Suprapubic skin (tissue), 4 donors: Measurements from ENCODE around the gene MAP10. TPM values are rescaled to one million over a fixed set of nuclear protein-coding genes. Genes with fewer than 3 reads are reported as not detected.

Experiments
- DNase-seq, 2 donors: peaks; one replicate each; pipeline ENCODE4 v3.0.0-alpha.2; 2019; ENCODE audit warnings: low spot score in 2 of 2
- H3K27ac ChIP-seq: fragments of 200-600 bp; sonication (generic); one replicate; pipeline ENCODE4 v1.5.1; 2019
- H3K27me3 ChIP-seq: fragments of 200-600 bp; sonication (generic); one replicate; pipeline ENCODE4 v1.5.1; 2019
- H3K36me3 ChIP-seq: fragments of 200-600 bp; sonication (generic); one replicate; pipeline ENCODE4 v1.5.1; 2019
- H3K4me1 ChIP-seq: fragments of 200-600 bp; sonication (generic); one replicate; pipeline ENCODE4 v1.5.1; 2019
- H3K4me3 ChIP-seq: fragments of 200-600 bp; sonication (generic); one replicate; pipeline ENCODE4 v1.5.1; 2019; ENCODE audit warnings: mild to moderate bottlenecking
- H3K9me3 ChIP-seq: fragments of 200-600 bp; sonication (generic); one replicate; pipeline ENCODE4 v1.5.1; 2019
- EP300 ChIP-seq: sonication (generic); formaldehyde crosslinking; IDR thresholded peaks from one replicate; pipeline ENCODE4 v1.6.1; 2017; ENCODE audit warnings: antibody characterized with exemption
- POLR2A ChIP-seq, 2 donors: fragments of 450-650 bp; IDR thresholded peaks; one replicate each; pipeline ENCODE4 v1.6.1; 2017; ENCODE audit warnings: antibody characterized with exemption in 2 of 2, mild to moderate bottlenecking in 2 of 2, moderate library complexity in 2 of 2
- POLR2AphosphoS5 ChIP-seq, 3 donors: sonication (generic); formaldehyde crosslinking; IDR thresholded peaks; one replicate each; pipeline ENCODE4 v1.6.1; 2017; ENCODE audit warnings: antibody characterized with exemption in 3 of 3
- WGBS: methylation state at CpG from one replicate; pipeline ENCODE4 v1.1.5; 2018; 5-methylcytosine and 5-hydroxymethylcytosine counted together
- total RNA-seq, 4 donors: library from RNA; depleted of rRNA; stranded (reverse); fragments of >200 nt; gene quantifications; one replicate each; pipeline ENCODE4 v1.1.0, GENCODE V29; 2016
- TF ChIP-seq, protein P1 (sequence below), 2 donors: fragments of 200-600 bp in 1 of 2; fragments of 450-650 bp in 1 of 2; sonication (generic) in 1 of 2; IDR thresholded peaks; one replicate each; pipeline ENCODE4 v1.5.1; 2016 to 2019; ENCODE audit warnings: antibody characterized with exemption in 2 of 2, mild to moderate bottlenecking in 1 of 2, moderate library complexity in 1 of 2

The MAP10 gene
- total RNA-seq, 4 donors from 2014 or later: 0.60 to 1.0 (median 0.81) TPM

DNA sequence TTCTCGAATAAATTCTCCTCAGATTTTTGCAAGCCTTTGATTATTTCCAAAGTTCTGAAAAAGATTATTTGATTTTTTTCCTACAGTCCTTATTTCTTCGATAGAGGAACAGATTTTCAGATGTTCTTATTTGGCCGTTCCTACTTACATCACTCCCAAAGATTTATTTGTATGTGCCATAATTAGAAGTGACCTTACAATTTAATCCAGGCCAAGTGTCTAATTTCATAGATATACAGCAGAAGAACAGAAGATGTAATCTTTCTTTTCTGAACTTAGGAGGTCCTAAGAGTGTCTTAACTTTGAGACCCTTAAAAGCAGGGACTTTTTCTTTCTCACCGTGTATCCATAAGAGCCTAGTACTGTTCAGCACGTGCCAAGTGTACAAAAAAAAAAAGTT, 46.3 kb downstream of the MAP10 start:
- TF ChIP-seq POLR2AphosphoS5 (IDR thresholded peaks at IDR 0.05): no peak
- no peak for TF ChIP-seq EP300
- TF ChIP-seq POLR2A (IDR thresholded peaks at IDR 0.05): no peak
- TF ChIP-seq, protein P1, sequence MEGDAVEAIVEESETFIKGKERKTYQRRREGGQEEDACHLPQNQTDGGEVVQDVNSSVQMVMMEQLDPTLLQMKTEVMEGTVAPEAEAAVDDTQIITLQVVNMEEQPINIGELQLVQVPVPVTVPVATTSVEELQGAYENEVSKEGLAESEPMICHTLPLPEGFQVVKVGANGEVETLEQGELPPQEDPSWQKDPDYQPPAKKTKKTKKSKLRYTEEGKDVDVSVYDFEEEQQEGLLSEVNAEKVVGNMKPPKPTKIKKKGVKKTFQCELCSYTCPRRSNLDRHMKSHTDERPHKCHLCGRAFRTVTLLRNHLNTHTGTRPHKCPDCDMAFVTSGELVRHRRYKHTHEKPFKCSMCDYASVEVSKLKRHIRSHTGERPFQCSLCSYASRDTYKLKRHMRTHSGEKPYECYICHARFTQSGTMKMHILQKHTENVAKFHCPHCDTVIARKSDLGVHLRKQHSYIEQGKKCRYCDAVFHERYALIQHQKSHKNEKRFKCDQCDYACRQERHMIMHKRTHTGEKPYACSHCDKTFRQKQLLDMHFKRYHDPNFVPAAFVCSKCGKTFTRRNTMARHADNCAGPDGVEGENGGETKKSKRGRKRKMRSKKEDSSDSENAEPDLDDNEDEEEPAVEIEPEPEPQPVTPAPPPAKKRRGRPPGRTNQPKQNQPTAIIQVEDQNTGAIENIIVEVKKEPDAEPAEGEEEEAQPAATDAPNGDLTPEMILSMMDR (IDR thresholded peaks at IDR 0.05): no peak
- no peak overlapping the region for H3K4me3 ChIP-seq
- H3K36me3 ChIP-seq: no peaks in the 10 kb centered on the region
- no peaks in the 10 kb centered on the region for H3K4me1 ChIP-seq
- H3K27me3 ChIP-seq: no peaks in the 10 kb centered on the region
- 45% methylated on average over 5 of the region's 5 CpGs for WGBS
- no peak for DNase-seq
- no peak overlapping the region for H3K27ac ChIP-seq
- no peaks in the 10 kb centered on the region for H3K9me3 ChIP-seq

DNA sequence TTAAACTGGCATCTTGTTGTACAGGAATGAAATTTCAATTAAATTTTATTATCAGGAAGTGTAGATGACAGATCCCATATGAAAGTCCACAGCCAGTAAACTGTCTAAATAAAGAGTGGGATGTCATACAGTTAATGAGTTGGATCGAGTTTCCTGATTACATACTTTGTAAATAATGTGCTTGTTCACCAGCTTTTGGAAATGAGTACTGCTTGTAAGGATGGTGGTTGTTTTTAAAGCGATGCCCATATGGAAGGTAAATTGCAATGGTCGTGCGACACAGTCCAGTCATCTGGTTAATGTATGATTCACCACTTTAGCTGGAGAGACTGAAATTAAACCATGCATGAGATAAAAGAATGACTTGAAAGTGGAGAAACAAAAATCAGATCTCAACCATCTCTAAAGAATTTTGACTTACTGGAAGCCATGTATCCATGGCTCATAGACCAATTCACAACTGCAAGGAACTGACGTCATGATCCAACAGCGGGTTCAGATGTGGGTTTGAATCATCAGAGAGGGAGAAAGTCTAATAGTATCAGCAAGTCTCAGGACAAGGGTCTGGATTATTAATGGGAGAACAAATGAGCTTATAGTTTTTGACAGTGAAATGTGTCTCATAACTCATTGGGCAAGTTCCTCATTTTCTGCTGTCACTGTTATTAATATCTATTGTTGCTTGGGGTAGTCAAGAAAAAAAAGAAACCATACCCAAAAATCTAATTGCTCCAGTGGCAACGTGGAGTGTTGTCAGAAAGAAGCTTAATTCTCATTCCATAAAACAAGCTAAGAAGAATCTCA, 49.0 kb downstream of the MAP10 start:
- TF ChIP-seq POLR2AphosphoS5 (IDR thresholded peaks at IDR 0.05): no peak
- WGBS: 61% methylated on average over 7 of the region's 7 CpGs
- no peak for DNase-seq
- Histone ChIP-seq H3K9me3 (no peaks in the 10 kb centered on the region), H3K4me1 (no peaks in the 10 kb centered on the region), H3K27me3 (no peaks in the 10 kb centered on the region), H3K27ac (no peak overlapping the region), H3K36me3 (no peaks in the 10 kb centered on the region), H3K4me3 (no peak overlapping the region)

DNA sequence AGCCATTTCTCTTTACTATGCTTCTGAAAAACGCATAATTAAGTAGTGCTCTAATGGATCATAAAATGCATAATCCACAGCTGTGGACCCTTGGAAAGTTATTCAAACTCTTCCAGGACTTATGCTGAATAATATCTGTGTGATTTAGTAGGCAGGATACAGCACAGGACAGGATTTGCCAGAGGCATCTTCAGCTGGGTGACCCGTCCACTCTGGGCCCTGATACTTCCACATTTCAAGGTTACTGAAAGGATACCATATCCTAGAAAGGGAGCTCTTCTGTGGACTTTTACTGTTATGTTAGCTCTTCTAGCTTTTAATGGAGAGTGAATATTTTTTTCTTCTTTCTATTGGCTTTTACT, 49.6 kb downstream of the MAP10 start:
- Histone ChIP-seq H3K36me3 (no peaks in the 10 kb centered on the region), H3K9me3 (no peaks in the 10 kb centered on the region), H3K27me3 (no peaks in the 10 kb centered on the region), H3K4me1 (no peaks in the 10 kb centered on the region), H3K27ac (no peak overlapping the region), H3K4me3 (no peak overlapping the region)
- no peak for DNase-seq
- 88% methylated on average over 2 of the region's 2 CpGs for WGBS
- TF ChIP-seq, protein P1 (IDR thresholded peaks at IDR 0.05): no peak
- TF ChIP-seq EP300 (no peak), POLR2A (IDR thresholded peaks at IDR 0.05) (no peak), POLR2AphosphoS5 (IDR thresholded peaks at IDR 0.05) (no peak)

DNA sequence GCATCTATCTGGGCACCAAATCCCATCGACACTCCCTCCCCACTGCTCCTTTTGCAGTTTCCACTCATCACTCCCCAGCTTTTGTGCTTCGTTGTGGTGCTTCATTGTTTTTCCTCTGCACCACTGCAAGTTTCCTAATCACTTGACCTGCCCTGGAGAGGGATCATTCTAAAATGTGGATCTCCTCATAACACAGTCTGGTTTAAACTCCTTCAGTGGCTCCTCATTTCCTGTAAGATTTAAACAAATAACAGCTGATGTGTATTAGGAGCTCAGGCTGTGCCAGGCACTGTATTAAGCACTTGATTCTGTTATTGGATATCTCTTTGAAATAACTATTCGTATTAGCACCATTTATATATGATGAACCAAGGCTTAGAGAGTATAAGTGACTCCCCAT, 51.3 kb downstream of the MAP10 start:
- Histone ChIP-seq H3K9me3 (no peaks in the 10 kb centered on the region), H3K27me3 (no peaks in the 10 kb centered on the region), H3K4me3 (no peak overlapping the region), H3K4me1 (no peaks in the 10 kb centered on the region), H3K27ac (no peak overlapping the region), H3K36me3 (no peaks in the 10 kb centered on the region)
- WGBS: 77% methylated on average over 3 of the region's 3 CpGs
- TF ChIP-seq POLR2A (IDR thresholded peaks at IDR 0.05): no peak
- no peak for TF ChIP-seq POLR2AphosphoS5 (IDR thresholded peaks at IDR 0.05)
- no peak for TF ChIP-seq EP300
- TF ChIP-seq, protein P1 (IDR thresholded peaks at IDR 0.05): no peak
- no peak for DNase-seq

Other genes with a start within 250 kb of the MAP10 start
- 10 to 100 TPM; 14.8 to 25.1 (median 20.8) TPM for gene SIPA1L2, start 175.3 kb upstream of the MAP10 start, total RNA-seq
- 10 to 100 TPM; 18.6 to 35.9 (median 28.4) TPM for gene NTPCR, start 145.2 kb downstream of the MAP10 start, total RNA-seq